ENCODE data around the gene FAM13A.

Gene FAM13A

GRCh38 chr4:88744609-88745008 lies 312.4 kb downstream of the FAM13A start:
- TF ChIP-seq MAX (IDR thresholded peaks at IDR 0.05) (no peak), TCF12 (IDR thresholded peaks at IDR 0.05; ENCODE audit: low read depth) (no peak), TAF1 (IDR thresholded peaks at IDR 0.05; ENCODE audit: low read depth) (no peak), FOXM1 (IDR thresholded peaks at IDR 0.05; ENCODE audit: borderline replicate concordance, low read depth) (no peak), REST (IDR thresholded peaks at IDR 0.05; ENCODE audit: low read depth) (no peak), EP300 (IDR thresholded peaks at IDR 0.05; ENCODE audit: borderline replicate concordance) (no peak), EGR1 (IDR thresholded peaks at IDR 0.05) (no peak), RAD21 (IDR thresholded peaks at IDR 0.05; ENCODE audit: low read depth) (no peak), ZBTB7A (IDR thresholded peaks at IDR 0.05; ENCODE audit: low read depth) (no peak), NFIC (IDR thresholded peaks at IDR 0.05) (no peak), USF1 (IDR thresholded peaks at IDR 0.05) (no peak), CREB1 (IDR thresholded peaks at IDR 0.05; ENCODE audit: low read depth) (no peak), YY1 (IDR thresholded peaks at IDR 0.05; ENCODE audit: low read depth) (no peak), CEBPB (IDR thresholded peaks at IDR 0.05) (no peak), TEAD4 (IDR thresholded peaks at IDR 0.05) (no peak)

GRCh38 chr4:88743696-88744095 lies 313.3 kb downstream of the FAM13A start:
- TF ChIP-seq TEAD4 (IDR thresholded peaks at IDR 0.05) (no peak), EGR1 (IDR thresholded peaks at IDR 0.05) (no peak), FOXM1 (IDR thresholded peaks at IDR 0.05; ENCODE audit: borderline replicate concordance, low read depth) (no peak), CEBPB (IDR thresholded peaks at IDR 0.05) (no peak), REST (IDR thresholded peaks at IDR 0.05; ENCODE audit: low read depth) (no peak), USF1 (IDR thresholded peaks at IDR 0.05) (no peak), TCF12 (IDR thresholded peaks at IDR 0.05; ENCODE audit: low read depth) (no peak), RAD21 (IDR thresholded peaks at IDR 0.05; ENCODE audit: low read depth) (no peak), ZBTB7A (IDR thresholded peaks at IDR 0.05; ENCODE audit: low read depth) (no peak), NFIC (IDR thresholded peaks at IDR 0.05) (no peak), CREB1 (IDR thresholded peaks at IDR 0.05; ENCODE audit: low read depth) (no peak), MAX (IDR thresholded peaks at IDR 0.05) (no peak), TAF1 (IDR thresholded peaks at IDR 0.05; ENCODE audit: low read depth) (no peak), EP300 (IDR thresholded peaks at IDR 0.05; ENCODE audit: borderline replicate concordance) (no peak), YY1 (IDR thresholded peaks at IDR 0.05; ENCODE audit: low read depth) (no peak)

GRCh38 chr4:88742561-88742960 lies 314.4 kb downstream of the FAM13A start:
- TF ChIP-seq EP300 (IDR thresholded peaks at IDR 0.05; ENCODE audit: borderline replicate concordance): no peak
- TF ChIP-seq TAF1 (IDR thresholded peaks at IDR 0.05; ENCODE audit: low read depth): no peak
- TF ChIP-seq MAX (IDR thresholded peaks at IDR 0.05): no peak
- no peak for TF ChIP-seq REST (IDR thresholded peaks at IDR 0.05; ENCODE audit: low read depth)
- TF ChIP-seq TCF12 (IDR thresholded peaks at IDR 0.05; ENCODE audit: low read depth): no peak
- no peak for TF ChIP-seq NFIC (IDR thresholded peaks at IDR 0.05)
- no peak for TF ChIP-seq YY1 (IDR thresholded peaks at IDR 0.05; ENCODE audit: low read depth)
- TF ChIP-seq TEAD4 (IDR thresholded peaks at IDR 0.05): no peak
- TF ChIP-seq CEBPB (IDR thresholded peaks at IDR 0.05): no peak
- no peak for TF ChIP-seq RAD21 (IDR thresholded peaks at IDR 0.05; ENCODE audit: low read depth)
- TF ChIP-seq ZBTB7A (IDR thresholded peaks at IDR 0.05; ENCODE audit: low read depth): no peak
- no peak for TF ChIP-seq USF1 (IDR thresholded peaks at IDR 0.05)
- TF ChIP-seq EGR1 (IDR thresholded peaks at IDR 0.05): no peak
- no peak for TF ChIP-seq FOXM1 (IDR thresholded peaks at IDR 0.05; ENCODE audit: borderline replicate concordance, low read depth)
- no peak for TF ChIP-seq CREB1 (IDR thresholded peaks at IDR 0.05; ENCODE audit: low read depth)
